Measurements from ENCODE around the gene MRPL34.

The MRPL34 gene

DNA sequence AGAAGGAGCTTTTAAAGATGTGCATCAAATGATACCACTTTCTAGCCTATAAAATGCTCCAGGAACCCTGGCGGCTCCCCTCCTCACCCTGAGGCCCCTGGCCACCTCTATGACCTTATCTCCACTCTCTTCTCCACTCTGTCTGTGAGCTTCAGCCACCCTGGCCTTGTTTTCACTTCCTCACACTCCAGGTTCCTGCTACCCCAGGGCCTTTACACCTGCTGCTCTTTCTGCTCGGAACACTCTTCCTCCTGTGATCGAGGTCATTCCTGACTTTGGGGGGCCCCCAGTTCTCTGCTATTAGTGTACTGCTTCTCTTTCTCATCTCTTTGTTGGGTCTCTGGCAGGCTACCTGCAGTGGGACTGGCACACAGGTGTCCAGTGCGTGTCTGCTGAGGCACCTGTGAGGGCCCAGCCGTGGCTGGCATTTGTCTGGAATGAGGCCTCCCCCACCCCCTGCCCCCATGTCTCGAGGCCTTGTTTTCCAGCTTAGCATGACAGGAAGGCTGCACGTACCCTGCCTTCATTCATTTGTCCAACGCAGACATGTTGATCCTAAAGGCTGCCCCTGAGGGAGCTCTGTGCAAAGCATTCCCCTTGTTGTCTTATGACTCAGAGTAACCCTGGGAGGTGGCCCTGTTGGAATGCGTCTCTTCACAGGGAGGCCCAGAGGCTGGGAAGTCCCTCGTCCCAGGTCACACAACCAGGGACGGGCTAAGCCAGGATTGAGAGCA lies 6.0 kb downstream of the MRPL34 start:
- Histone ChIP-seq H2AFZ (ENCODE audit: low read length) (no peak overlapping the region), H3K4me3 (ENCODE audit: low read depth, low read length, poor library complexity, severe bottlenecking) (no peak overlapping the region), H3K79me2 (ENCODE audit: insufficient read depth, low read length) (peaks cover 13% of the 10 kb centered on the region), H3K9me2 (ENCODE audit: low read depth, low read length) (no peaks in the 10 kb centered on the region), H3K36me3 (ENCODE audit: insufficient read depth, low read length) (peaks cover 36% of the 10 kb centered on the region), H4K20me1 (ENCODE audit: insufficient read depth, low read length) (no peaks in the 10 kb centered on the region), H3K4me1 (ENCODE audit: insufficient read depth, low read length, severe bottlenecking) (peaks cover 23% of the 10 kb centered on the region), H3K9me3 (ENCODE audit: low read length) (no peaks in the 10 kb centered on the region), H3F3A (ENCODE audit: insufficient read depth, low read length) (no peaks in the 10 kb centered on the region; the same call in 1 of the 2 replicates), H3K27me3 (ENCODE audit: insufficient read depth, low read length) (no peaks in the 10 kb centered on the region), H3K4me2 (ENCODE audit: low read length) (no peak overlapping the region), H3K9ac (ENCODE audit: low read length) (no peak overlapping the region), H3K27ac (ENCODE audit: low read depth, low read length, poor library complexity, severe bottlenecking) (no peak overlapping the region)
- TF ChIP-seq EZH2 (IDR thresholded peaks at IDR 0.05; ENCODE audit: borderline replicate concordance, low read length): no peak
- TF ChIP-seq CTCF (IDR thresholded peaks at IDR 0.05; ENCODE audit: low read length): no peak

DNA sequence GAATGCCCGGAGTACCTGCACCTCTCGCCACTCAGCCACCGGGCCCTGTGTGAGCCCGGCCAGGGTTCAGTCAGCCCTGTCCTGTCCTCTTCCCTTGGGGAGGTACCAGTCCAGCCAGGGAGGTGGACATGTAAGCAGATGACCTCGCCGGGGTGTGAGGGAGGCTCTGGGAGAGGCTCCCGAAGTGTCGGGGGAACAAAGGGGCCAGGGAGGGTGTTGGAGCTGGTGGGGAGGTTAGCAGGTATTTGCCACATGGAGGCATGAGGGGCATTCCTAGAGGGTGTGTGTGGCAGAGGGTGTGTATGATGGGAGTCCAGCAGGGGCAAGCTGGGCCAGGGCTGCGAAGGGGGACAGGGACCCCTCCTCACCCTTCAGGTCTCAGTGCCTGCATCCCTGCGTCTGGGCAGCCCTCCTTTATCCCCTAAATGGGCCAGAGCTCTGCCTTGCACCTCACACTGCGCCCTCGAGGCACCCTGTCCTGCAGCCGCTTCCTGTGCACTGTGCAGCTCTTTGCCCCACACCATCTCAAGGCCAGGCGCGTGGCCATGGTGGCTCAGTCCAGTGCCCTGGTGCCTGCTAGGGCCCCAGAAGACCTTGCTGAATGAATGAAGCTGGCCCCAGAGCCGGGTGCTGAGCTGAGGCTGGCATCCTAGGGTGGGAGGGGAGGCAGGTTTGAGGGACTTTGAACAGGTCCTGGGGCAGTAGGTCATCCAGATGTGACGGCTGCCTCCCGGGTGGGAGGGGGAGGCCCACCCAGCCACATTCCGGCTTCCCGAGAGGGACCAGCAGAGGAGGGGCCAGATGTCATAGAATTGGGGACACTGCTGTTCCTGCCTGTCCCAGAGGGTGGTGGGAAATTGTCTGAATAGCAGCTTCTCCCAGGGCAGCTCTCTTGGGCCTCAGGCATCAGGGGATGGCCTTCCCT lies 6.8 kb downstream of the MRPL34 start:
- Histone ChIP-seq H3K27me3 (ENCODE audit: insufficient read depth, low read length) (no peaks in the 10 kb centered on the region), H3K4me3 (ENCODE audit: low read depth, low read length, poor library complexity, severe bottlenecking) (no peak overlapping the region), H3F3A (ENCODE audit: insufficient read depth, low read length) (no peaks in the 10 kb centered on the region; the same call in 1 of the 2 replicates), H3K27ac (ENCODE audit: low read depth, low read length, poor library complexity, severe bottlenecking) (no peak overlapping the region), H4K20me1 (ENCODE audit: insufficient read depth, low read length) (no peaks in the 10 kb centered on the region), H3K9me2 (ENCODE audit: low read depth, low read length) (no peaks in the 10 kb centered on the region), H3K4me1 (ENCODE audit: insufficient read depth, low read length, severe bottlenecking) (peaks cover 14% of the 10 kb centered on the region), H3K36me3 (ENCODE audit: insufficient read depth, low read length) (peaks cover 36% of the 10 kb centered on the region), H3K9ac (ENCODE audit: low read length) (no peak overlapping the region), H3K79me2 (ENCODE audit: insufficient read depth, low read length) (peaks cover 13% of the 10 kb centered on the region), H3K4me2 (ENCODE audit: low read length) (no peak overlapping the region), H3K9me3 (ENCODE audit: low read length) (no peaks in the 10 kb centered on the region), H2AFZ (ENCODE audit: low read length) (no peak overlapping the region)
- TF ChIP-seq CTCF (IDR thresholded peaks at IDR 0.05; ENCODE audit: low read length): no peak
- TF ChIP-seq EZH2 (IDR thresholded peaks at IDR 0.05; ENCODE audit: borderline replicate concordance, low read length): no peak

DNA sequence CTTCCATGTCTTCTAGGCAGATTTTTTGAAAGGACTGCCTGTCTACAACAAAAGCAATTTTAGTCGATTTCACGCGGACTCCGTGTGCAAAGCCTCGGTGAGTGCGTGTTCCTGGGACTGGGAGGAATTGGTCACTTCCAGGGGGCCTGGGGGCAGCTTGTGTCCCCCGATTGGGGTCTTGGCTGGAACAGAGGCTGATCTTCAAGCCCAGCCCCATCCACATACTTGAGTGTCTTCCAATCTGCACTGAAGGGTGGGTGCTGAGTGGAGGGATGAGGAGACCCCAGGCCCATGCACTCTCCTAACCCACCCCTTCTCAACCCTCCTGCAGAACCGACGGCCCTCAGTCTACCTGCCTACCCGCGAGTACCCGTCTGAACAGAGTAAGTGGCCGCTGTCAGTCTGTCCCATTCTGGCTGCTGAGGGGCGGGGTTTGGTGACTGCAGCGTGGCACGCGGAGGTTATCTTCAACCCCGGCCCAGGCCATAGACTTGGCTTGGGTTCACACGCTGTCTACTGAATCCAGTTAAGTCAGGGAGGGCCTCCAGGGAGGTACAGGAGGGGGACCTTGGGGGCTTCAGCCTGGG lies 8.4 kb downstream of the MRPL34 start:
- Histone ChIP-seq H3K9me2 (ENCODE audit: low read depth, low read length) (no peaks in the 10 kb centered on the region), H3F3A (ENCODE audit: insufficient read depth, low read length) (no peaks in the 10 kb centered on the region), H3K9me3 (ENCODE audit: low read length) (no peaks in the 10 kb centered on the region), H3K36me3 (ENCODE audit: insufficient read depth, low read length) (peaks cover 38% of the 10 kb centered on the region), H3K4me1 (ENCODE audit: insufficient read depth, low read length, severe bottlenecking) (peaks cover 9% of the 10 kb centered on the region), H2AFZ (ENCODE audit: low read length) (no peak overlapping the region), H3K79me2 (ENCODE audit: insufficient read depth, low read length) (peaks cover 13% of the 10 kb centered on the region), H4K20me1 (ENCODE audit: insufficient read depth, low read length) (no peaks in the 10 kb centered on the region), H3K27ac (ENCODE audit: low read depth, low read length, poor library complexity, severe bottlenecking) (no peak overlapping the region), H3K9ac (ENCODE audit: low read length) (no peak overlapping the region), H3K27me3 (ENCODE audit: insufficient read depth, low read length) (no peaks in the 10 kb centered on the region), H3K4me3 (ENCODE audit: low read depth, low read length, poor library complexity, severe bottlenecking) (no peak overlapping the region), H3K4me2 (ENCODE audit: low read length) (no peak overlapping the region)
- TF ChIP-seq EZH2 (IDR thresholded peaks at IDR 0.05; ENCODE audit: borderline replicate concordance, low read length): no peak
- no peak for TF ChIP-seq CTCF (IDR thresholded peaks at IDR 0.05; ENCODE audit: low read length)

All from OCI-LY1 (cell line).